Fibroblast of skin of left quadriceps (primary cell): Measurements from ENCODE around the gene RPGRIP1.
"Not testable (repeated sequence)": the region's sequence is repeated elsewhere in the genome, so short reads cannot be mapped to it uniquely, and the experiment has no call there.

Experiments used
- DNase-seq, 2 experiments: peaks; one replicate each; pipeline ENCODE4 v3.0.0-alpha.2; 2013; ENCODE audit warnings: low read depth in 2 of 2

The RPGRIP1 gene

DNA sequence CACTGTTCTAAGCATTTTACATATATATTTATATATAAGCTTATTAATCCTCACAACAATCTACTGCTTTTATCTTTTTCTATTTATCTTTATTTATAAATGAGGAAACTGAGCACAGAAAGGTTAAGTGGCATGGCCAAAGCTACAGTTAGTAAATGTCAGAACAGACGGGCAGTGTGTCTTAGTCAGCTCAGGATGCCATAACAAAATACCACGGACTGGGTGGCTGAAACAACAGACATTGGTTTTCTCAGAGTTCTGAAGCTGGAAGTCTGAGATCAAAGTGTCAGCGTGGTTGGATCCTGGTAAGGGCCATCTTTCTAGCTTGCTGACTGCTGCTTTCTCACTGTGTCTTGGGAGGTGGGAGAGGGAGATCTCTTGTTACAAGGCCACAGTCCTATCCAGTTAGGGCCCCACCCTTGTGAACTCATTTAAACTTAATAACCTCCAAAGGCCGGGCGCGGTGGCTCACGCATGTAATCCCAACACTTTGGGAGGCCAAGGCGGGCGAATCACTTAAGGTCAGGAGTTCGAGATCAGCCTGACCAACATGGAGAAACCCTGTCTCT, 19.8 kb downstream of the RPGRIP1 start:
- no peak for DNase-seq

DNA sequence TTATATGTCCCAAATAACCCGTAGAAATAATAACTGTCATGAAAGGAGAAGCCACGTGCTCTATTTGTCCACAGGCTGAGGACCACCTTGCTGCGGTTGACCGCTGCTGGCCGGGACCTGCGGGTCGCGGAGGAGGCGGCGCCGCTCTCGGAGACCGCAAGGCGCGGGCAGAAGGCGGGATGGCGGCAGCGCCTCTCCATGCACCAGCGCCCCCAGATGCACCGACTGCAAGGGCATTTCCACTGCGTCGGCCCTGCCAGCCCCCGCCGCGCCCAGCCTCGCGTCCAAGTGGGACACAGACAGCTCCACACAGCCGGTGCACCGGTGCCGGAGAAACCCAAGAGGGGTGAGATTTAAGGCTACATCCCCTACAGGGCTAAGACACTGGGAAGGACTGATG, 21.0 kb downstream of the RPGRIP1 start:
- DNase-seq, result no peak

GRCh38 chr14:21302013-21302835, 22.3 kb downstream of the RPGRIP1 start:
- no peak for DNase-seq

DNA sequence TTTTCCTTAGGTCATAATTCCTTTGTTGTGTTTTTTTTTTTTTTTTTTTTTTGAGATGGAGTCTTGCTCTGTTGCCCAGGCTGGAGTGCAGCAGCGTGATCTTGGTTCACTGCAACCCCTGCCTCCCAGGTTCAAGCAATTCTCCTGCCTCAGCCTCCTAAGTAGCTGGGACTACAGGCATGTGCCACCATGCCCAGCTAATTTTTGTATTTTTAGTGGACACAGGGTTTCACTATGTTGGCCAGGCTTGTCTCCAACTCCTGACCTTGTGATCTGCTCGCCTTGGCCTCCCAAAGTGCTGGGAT, 22.9 kb downstream of the RPGRIP1 start:
- DNase-seq, result not testable (repeated sequence)

GRCh38 chr14:21307637-21308036, 27.8 kb downstream of the RPGRIP1 start:
- no peak for DNase-seq

DNA sequence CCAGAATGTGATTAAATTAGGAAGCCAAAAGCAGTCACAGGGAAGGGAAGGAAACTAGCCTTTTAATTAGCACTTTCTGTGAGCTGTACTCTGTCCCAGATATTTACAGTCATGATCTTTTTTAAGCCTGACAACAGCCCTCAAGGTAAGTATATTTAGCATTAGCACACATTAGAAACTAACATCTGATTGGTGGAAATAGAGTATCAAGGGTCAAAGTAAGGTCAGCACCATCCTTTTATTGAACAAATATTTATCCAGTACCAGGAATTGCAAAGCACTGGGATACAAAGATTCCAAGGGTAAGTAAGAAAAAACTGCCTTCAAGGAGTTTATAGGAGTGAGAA, 28.2 kb downstream of the RPGRIP1 start:
- DNase-seq, result no peak

DNA sequence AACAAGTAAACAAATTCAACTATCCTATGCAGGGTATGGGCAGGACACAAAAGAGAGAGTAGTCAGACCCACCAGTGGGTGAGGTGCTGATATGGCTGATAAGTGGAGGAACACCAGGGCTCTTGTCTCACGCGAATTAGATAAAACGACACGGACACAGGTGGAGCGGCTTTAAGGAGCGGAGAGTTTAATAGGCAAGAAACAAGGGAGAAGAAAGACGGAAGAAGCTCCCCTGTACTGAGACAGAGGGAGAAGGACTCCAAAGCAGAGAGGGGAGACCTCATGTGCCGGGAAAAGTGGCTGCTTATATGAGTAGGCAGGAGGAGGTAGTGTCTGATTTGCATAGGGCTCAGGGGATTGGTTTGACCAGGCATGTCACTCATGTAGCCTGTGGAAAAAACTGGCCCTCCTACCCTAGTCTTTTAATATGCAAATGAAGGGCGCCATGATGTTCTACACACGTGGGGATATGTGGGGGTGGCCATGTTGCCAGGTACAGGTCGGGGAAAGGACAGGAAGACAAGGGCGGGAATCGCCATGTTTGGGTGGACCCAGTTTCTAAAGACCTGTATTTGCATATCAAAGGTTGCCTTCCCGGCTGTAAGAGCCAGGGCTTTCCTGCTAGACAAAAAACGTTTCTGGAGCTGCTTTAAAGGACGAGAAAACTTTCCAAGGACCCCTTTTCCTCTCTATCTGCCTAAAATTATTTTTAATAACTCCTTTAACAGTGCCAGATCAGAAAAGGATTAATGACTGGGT, 28.8 kb downstream of the RPGRIP1 start:
- DNase-seq, result peak; percentile 3 to 4

DNA sequence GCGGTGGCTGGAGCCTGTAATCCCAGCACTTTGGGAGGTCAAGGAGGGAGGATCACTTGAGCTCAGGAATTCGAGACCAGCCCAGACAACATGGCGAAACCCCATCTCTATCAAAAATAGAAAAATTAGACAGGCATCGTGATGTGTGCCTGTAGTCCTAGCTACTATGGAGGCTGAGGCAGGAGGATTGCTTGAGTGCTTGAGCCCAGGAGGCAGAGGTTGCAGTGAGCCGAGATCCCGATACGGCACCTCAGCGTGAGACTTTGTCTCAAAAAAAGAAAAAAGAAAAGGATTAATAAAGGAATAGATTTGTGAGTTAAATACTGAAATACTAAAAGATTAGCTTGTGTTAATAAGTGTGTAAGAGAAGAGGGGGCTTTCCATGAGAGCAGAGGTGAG, 29.4 kb downstream of the RPGRIP1 start:
- no peak for DNase-seq

DNA sequence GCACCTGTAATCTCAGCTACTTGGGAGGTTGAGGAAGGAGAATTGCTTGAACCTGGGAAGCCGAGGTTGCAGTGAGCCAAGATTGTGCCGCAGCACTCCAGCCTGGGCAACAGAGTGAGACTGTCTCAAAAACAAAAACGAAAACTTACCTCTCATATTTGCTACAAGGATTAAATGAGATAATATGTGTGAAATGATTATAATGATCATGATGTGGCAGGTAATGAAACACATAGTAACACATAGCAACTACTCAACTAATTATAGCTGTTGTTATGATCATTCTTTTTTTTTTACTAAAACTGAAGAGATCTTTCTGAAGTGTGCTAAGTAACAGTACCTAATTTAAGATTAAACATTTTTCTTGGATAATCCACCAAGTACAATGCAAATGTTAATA, 30.1 kb downstream of the RPGRIP1 start:
- DNase-seq, result no peak

- DNase-seq, result no peak
Measured at GRCh38 chr14:21311614-21312013, 31.7 kb downstream of the RPGRIP1 start.

DNA sequence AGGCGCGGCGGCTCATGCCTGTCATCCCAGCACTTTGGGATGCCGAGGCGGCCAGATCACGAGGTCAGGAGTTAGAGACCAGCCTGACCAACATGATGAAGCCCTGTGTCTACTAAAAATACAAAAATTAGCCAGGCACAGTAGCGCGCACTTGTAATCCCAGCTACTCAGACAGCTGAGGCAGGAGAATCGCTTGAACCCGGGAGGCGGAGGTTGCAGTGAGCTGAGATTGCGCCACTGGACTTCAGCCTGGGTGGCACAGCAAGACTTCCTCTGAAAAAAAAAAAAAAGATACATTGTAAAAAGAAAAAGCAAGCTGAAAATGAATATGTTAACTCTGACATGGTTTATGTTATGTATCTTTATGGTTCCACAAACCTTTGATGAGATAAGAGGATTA, 33.6 kb downstream of the RPGRIP1 start:
- no peak for DNase-seq

DNA sequence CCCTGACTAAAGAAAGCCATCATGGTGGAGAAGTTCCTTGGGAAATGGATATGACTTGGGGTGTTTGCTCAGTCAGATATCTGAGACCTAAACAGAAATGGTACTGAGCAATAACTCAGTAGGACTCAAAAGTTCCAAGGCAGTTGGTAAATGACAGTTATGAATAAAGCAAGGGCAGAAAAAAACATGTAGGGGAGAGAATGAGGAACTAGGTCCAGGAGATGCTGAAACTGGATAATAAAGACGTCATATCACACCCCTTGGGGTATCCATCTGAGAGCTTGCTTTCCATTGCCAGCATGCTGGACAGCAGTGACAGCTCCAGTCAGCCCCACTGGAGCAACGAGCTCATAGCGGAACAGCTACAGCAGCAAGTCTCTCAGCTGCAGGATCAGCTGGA, 37.5 kb downstream of the RPGRIP1 start:
- no peak for DNase-seq

DNA sequence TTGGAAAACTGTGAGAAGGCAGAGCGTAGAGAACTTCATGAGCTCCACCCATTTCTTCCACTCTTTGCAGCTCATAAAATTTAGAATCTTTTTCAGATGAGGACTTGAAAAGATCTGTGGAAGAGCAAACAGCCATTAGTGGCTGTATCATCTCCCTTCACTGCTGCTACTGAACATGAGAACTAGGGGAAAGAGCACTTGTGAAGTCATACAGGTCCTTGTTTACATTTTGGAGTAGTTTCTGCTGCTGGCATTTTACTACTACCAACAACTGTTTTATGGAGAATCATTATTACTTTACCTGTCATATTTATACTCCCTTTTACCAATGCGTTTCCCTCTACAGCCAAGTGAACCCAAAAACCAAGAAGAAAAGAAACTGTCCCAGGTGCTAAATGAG, 41.0 kb downstream of the RPGRIP1 start:
- no peak for DNase-seq

DNA sequence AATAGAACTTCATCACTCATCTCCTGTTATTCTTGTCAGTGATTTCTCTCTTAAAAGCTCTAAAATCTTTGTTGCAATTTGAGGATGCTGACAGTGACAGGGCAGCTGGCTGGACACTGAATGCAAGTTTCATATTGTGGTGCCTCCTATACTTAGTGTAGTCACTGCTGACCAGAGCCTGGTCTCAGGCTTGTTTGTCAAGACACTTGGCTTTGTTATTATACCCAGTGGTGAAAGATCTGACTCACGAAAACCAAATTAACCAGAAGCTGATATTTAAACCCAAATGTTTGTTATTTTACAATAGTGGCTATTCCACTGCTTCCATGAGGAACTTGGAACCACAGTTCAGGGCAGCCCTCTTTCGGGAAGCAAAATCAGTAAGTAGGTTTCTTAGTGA, 42.8 kb downstream of the RPGRIP1 start:
- no peak for DNase-seq

DNA sequence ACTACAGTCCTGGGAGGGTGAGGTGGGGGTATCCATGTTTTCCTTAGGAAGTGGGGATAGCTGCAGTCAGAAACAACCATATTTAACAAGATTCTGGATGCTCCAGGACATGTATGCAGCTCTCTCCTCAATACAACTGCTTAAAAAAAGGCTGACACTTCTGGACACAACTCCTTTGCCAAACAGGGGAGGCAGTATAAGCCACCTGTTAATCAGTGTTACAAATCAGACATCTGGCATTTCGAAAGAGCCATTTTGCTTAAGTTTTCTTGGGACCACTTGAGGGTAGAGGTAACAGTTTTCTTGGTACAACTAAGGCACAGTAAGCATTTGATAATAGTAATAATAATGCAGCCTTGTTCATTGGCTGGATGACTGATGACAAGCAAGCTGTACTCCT, 47.1 kb downstream of the RPGRIP1 start:
- DNase-seq, result no peak
